Measurements from ENCODE around the gene ZCCHC9. TPM values are rescaled to one million over a fixed set of nuclear protein-coding genes. Genes with fewer than 3 reads are reported as not detected.

Gene ZCCHC9
- total and polyA plus RNA-seq, 2 donors = 32.1 to 46.3 TPM

GRCh38 chr5:81314581-81314980 is 13.2 kb downstream of the ZCCHC9 start:
- peaks cover 4 to 33% of the 10 kb centered on the region in 2 donors for H3K36me3 ChIP-seq (ENCODE audit: control insufficient read depth in 2 of 2, insufficient read depth in 2 of 2, low read length in 1 of 2)
- no peaks in the 10 kb centered on the region for H3K9me3 ChIP-seq (ENCODE audit: control insufficient read depth in 2 of 2, insufficient read depth in 1 of 2, low read length in 1 of 2)
- no peak overlapping the region for H3K27ac ChIP-seq (ENCODE audit: low read depth in 1 of 2, low read length in 1 of 2)
- no peaks in the 10 kb centered on the region for H3K4me1 ChIP-seq (ENCODE audit: control insufficient read depth in 2 of 2, insufficient read depth in 2 of 2, low read length in 2 of 2)
- DNase-seq (ENCODE audit: low read depth in 6 of 9, low spot score in 9 of 9) = no peak
- no peak overlapping the region for H3K4me3 ChIP-seq (ENCODE audit: low read length in 2 of 2)
- WGBS = 97% methylated on average over 3 of the region's 3 CpGs
- no peaks in the 10 kb centered on the region for H3K27me3 ChIP-seq (ENCODE audit: control insufficient read depth in 2 of 2, insufficient read depth in 1 of 2, low read length in 1 of 2)

GRCh38 chr5:81315336-81315735 is 13.9 kb downstream of the ZCCHC9 start:
- WGBS = 97% methylated on average over 1 of the region's 1 CpG
- Histone ChIP-seq H3K27ac (ENCODE audit: low read depth in 1 of 2, low read length in 1 of 2) (no peak overlapping the region), H3K4me3 (ENCODE audit: low read length in 2 of 2) (no peak overlapping the region), H3K9me3 (ENCODE audit: control insufficient read depth in 2 of 2, insufficient read depth in 1 of 2, low read length in 1 of 2) (no peaks in the 10 kb centered on the region), H3K36me3 (ENCODE audit: control insufficient read depth in 2 of 2, insufficient read depth in 2 of 2, low read length in 1 of 2) (peaks cover 4 to 32% of the 10 kb centered on the region in 2 donors), H3K4me1 (ENCODE audit: control insufficient read depth in 2 of 2, insufficient read depth in 2 of 2, low read length in 2 of 2) (no peaks in the 10 kb centered on the region), H3K27me3 (ENCODE audit: control insufficient read depth in 2 of 2, insufficient read depth in 1 of 2, low read length in 1 of 2) (no peaks in the 10 kb centered on the region)
- DNase-seq (ENCODE audit: low read depth in 6 of 9, low spot score in 9 of 9) = no peak

- H3K4me3 ChIP-seq (ENCODE audit: low read length in 2 of 2) = no peak overlapping the region
- DNase-seq (ENCODE audit: low read depth in 6 of 9, low spot score in 9 of 9) = no peak
- H3K27ac ChIP-seq (ENCODE audit: low read depth in 1 of 2, low read length in 1 of 2) = no peak overlapping the region
- H3K4me1 ChIP-seq (ENCODE audit: control insufficient read depth in 2 of 2, insufficient read depth in 2 of 2, low read length in 2 of 2) = no peaks in the 10 kb centered on the region
- peaks cover 4 to 27% of the 10 kb centered on the region in 2 donors for H3K36me3 ChIP-seq (ENCODE audit: control insufficient read depth in 2 of 2, insufficient read depth in 2 of 2, low read length in 1 of 2)
- H3K27me3 ChIP-seq (ENCODE audit: control insufficient read depth in 2 of 2, insufficient read depth in 1 of 2, low read length in 1 of 2) = no peaks in the 10 kb centered on the region
- no peaks in the 10 kb centered on the region for H3K9me3 ChIP-seq (ENCODE audit: control insufficient read depth in 2 of 2, insufficient read depth in 1 of 2, low read length in 1 of 2)
- WGBS = 96% methylated on average over 4 of the region's 4 CpGs
These were observed 14.4 kb downstream of the ZCCHC9 start for GRCh38 chr5:81315830-81316229.

- no peak for DNase-seq (ENCODE audit: low read depth in 6 of 9, low spot score in 9 of 9)
- Histone ChIP-seq H3K4me1 (ENCODE audit: control insufficient read depth in 2 of 2, insufficient read depth in 2 of 2, low read length in 2 of 2) (no peaks in the 10 kb centered on the region), H3K4me3 (ENCODE audit: low read length in 2 of 2) (no peak overlapping the region), H3K27me3 (ENCODE audit: control insufficient read depth in 2 of 2, insufficient read depth in 1 of 2, low read length in 1 of 2) (no peaks in the 10 kb centered on the region), H3K36me3 (ENCODE audit: control insufficient read depth in 2 of 2, insufficient read depth in 2 of 2, low read length in 1 of 2) (peaks cover 4 to 22% of the 10 kb centered on the region in 2 donors), H3K9me3 (ENCODE audit: control insufficient read depth in 2 of 2, insufficient read depth in 1 of 2, low read length in 1 of 2) (no peaks in the 10 kb centered on the region), H3K27ac (ENCODE audit: low read depth in 1 of 2, low read length in 1 of 2) (no peak overlapping the region)
- WGBS = 95% methylated on average over 2 of the region's 2 CpGs
These were observed 15.2 kb downstream of the ZCCHC9 start for GRCh38 chr5:81316571-81316970.

GRCh38 chr5:81317536-81317935 is 16.1 kb downstream of the ZCCHC9 start:
- WGBS = 87% methylated on average over 2 of the region's 2 CpGs

GRCh38 chr5:81326554-81326953 is 25.2 kb downstream of the ZCCHC9 start:
- Histone ChIP-seq H3K27me3 (ENCODE audit: control insufficient read depth in 2 of 2, insufficient read depth in 1 of 2, low read length in 1 of 2) (no peaks in the 10 kb centered on the region), H3K36me3 (ENCODE audit: control insufficient read depth in 2 of 2, insufficient read depth in 2 of 2, low read length in 1 of 2) (no peaks in the 10 kb centered on the region), H3K9me3 (ENCODE audit: control insufficient read depth in 2 of 2, insufficient read depth in 1 of 2, low read length in 1 of 2) (no peaks in the 10 kb centered on the region), H3K4me3 (ENCODE audit: low read length in 2 of 2) (no peak overlapping the region), H3K27ac (ENCODE audit: low read depth in 1 of 2, low read length in 1 of 2) (no peak overlapping the region), H3K4me1 (ENCODE audit: control insufficient read depth in 2 of 2, insufficient read depth in 2 of 2, low read length in 2 of 2) (no peaks in the 10 kb centered on the region)
- 98% methylated on average over 2 of the region's 2 CpGs for WGBS
- DNase-seq (ENCODE audit: low read depth in 6 of 9, low spot score in 9 of 9) = no peak

More at GRCh38 chr5:81317536-81317935, 16.1 kb downstream of the ZCCHC9 start:
- no peak for DNase-seq (ENCODE audit: low read depth in 6 of 9, low spot score in 9 of 9)
- H3K9me3 ChIP-seq (ENCODE audit: control insufficient read depth in 2 of 2, insufficient read depth in 1 of 2, low read length in 1 of 2) = no peaks in the 10 kb centered on the region
- no peaks in the 10 kb centered on the region for H3K27me3 ChIP-seq (ENCODE audit: control insufficient read depth in 2 of 2, insufficient read depth in 1 of 2, low read length in 1 of 2)
- no peak overlapping the region for H3K27ac ChIP-seq (ENCODE audit: low read depth in 1 of 2, low read length in 1 of 2)
- no peak overlapping the region for H3K4me3 ChIP-seq (ENCODE audit: low read length in 2 of 2)
- peaks cover 4 to 12% of the 10 kb centered on the region in 2 donors for H3K36me3 ChIP-seq (ENCODE audit: control insufficient read depth in 2 of 2, insufficient read depth in 2 of 2, low read length in 1 of 2)
- H3K4me1 ChIP-seq (ENCODE audit: control insufficient read depth in 2 of 2, insufficient read depth in 2 of 2, low read length in 2 of 2) = no peaks in the 10 kb centered on the region

- H3K36me3 ChIP-seq (ENCODE audit: control insufficient read depth in 2 of 2, insufficient read depth in 2 of 2, low read length in 1 of 2) = no peaks in the 10 kb centered on the region
- 96% methylated on average over 14 of the region's 14 CpGs for WGBS
- no peak overlapping the region for H3K4me3 ChIP-seq (ENCODE audit: low read length in 2 of 2)
- no peaks in the 10 kb centered on the region for H3K9me3 ChIP-seq (ENCODE audit: control insufficient read depth in 2 of 2, insufficient read depth in 1 of 2, low read length in 1 of 2)
- H3K27ac ChIP-seq (ENCODE audit: low read depth in 1 of 2, low read length in 1 of 2) = no peak overlapping the region
- H3K27me3 ChIP-seq (ENCODE audit: control insufficient read depth in 2 of 2, insufficient read depth in 1 of 2, low read length in 1 of 2) = no peaks in the 10 kb centered on the region
- H3K4me1 ChIP-seq (ENCODE audit: control insufficient read depth in 2 of 2, insufficient read depth in 2 of 2, low read length in 2 of 2) = no peaks in the 10 kb centered on the region
- DNase-seq (ENCODE audit: low read depth in 6 of 9, low spot score in 9 of 9) = no peak
These were observed 33.1 kb downstream of the ZCCHC9 start for GRCh38 chr5:81334304-81335061.

- DNase-seq (ENCODE audit: low read depth in 6 of 9, low spot score in 9 of 9) = no peak
- Histone ChIP-seq H3K4me3 (ENCODE audit: low read length in 2 of 2) (no peak overlapping the region), H3K36me3 (ENCODE audit: control insufficient read depth in 2 of 2, insufficient read depth in 2 of 2, low read length in 1 of 2) (no peaks in the 10 kb centered on the region), H3K27ac (ENCODE audit: low read depth in 1 of 2, low read length in 1 of 2) (no peak overlapping the region), H3K9me3 (ENCODE audit: control insufficient read depth in 2 of 2, insufficient read depth in 1 of 2, low read length in 1 of 2) (no peaks in the 10 kb centered on the region), H3K27me3 (ENCODE audit: control insufficient read depth in 2 of 2, insufficient read depth in 1 of 2, low read length in 1 of 2) (no peaks in the 10 kb centered on the region), H3K4me1 (ENCODE audit: control insufficient read depth in 2 of 2, insufficient read depth in 2 of 2, low read length in 2 of 2) (no peaks in the 10 kb centered on the region)
- WGBS = 93% methylated on average over 2 of the region's 2 CpGs
These were observed 34.6 kb downstream of the ZCCHC9 start for GRCh38 chr5:81335946-81336345.

GRCh38 chr5:81336556-81336955 is 35.2 kb downstream of the ZCCHC9 start:
- no peaks in the 10 kb centered on the region for H3K27me3 ChIP-seq (ENCODE audit: control insufficient read depth in 2 of 2, insufficient read depth in 1 of 2, low read length in 1 of 2)
- no peaks in the 10 kb centered on the region for H3K9me3 ChIP-seq (ENCODE audit: control insufficient read depth in 2 of 2, insufficient read depth in 1 of 2, low read length in 1 of 2)
- no peaks in the 10 kb centered on the region for H3K36me3 ChIP-seq (ENCODE audit: control insufficient read depth in 2 of 2, insufficient read depth in 2 of 2, low read length in 1 of 2)
- H3K27ac ChIP-seq (ENCODE audit: low read depth in 1 of 2, low read length in 1 of 2) = no peak overlapping the region
- H3K4me1 ChIP-seq (ENCODE audit: control insufficient read depth in 2 of 2, insufficient read depth in 2 of 2, low read length in 2 of 2) = no peaks in the 10 kb centered on the region
- DNase-seq (ENCODE audit: low read depth in 6 of 9, low spot score in 9 of 9) = no peak
- 94% methylated on average over 1 of the region's 1 CpG for whole genome bisulfite sequencing
- H3K4me3 ChIP-seq (ENCODE audit: low read length in 2 of 2) = no peak overlapping the region

Measured in thymus (tissue), 11 donors.